Heart left ventricle (tissue), 16 donors: ENCODE data around the gene ANK2. TPM values are rescaled to one million over a fixed set of nuclear protein-coding genes. Genes with fewer than 3 reads are reported as not detected.
A peak's percentile ranks its signal among the peaks of the same experiment; 100 is the strongest.

Source experiments
- ATAC-seq, 4 donors: fragments of 200-7000 bp; cut with Tn5 transposase; one replicate each; pipeline ENCODE4 v1.9.1; 2020 to 2022; ENCODE audit warnings: moderate library complexity in 4 of 4, mild to moderate bottlenecking in 3 of 4, moderate number of reproducible peaks in 1 of 4
- DNase-seq, 5 donors: peaks; one replicate each; pipeline ENCODE4 v3.0.0-alpha.2; 2020
- H3K27ac ChIP-seq, 12 donors: fragments of 200-600 bp; sonication (generic) in 4 of 12; one replicate each; pipeline versions ENCODE4 v1.5.0 to v1.8.0; 2016 to 2022; ENCODE audit warnings: mild to moderate bottlenecking in 2 of 12
- H3K27me3 ChIP-seq, 9 donors: fragments of 200-600 bp; sonication (generic) in 2 of 9; one replicate each; pipeline versions ENCODE4 v1.5.1 to v1.8.0; 2016 to 2022; ENCODE audit warnings: mild to moderate bottlenecking in 3 of 9
- H3K36me3 ChIP-seq, 9 donors: fragments of 200-600 bp; sonication (generic) in 2 of 9; one replicate each; pipeline versions ENCODE4 v1.5.0 to v1.8.0; 2018 to 2022; ENCODE audit warnings: mild to moderate bottlenecking in 2 of 9
- H3K4me1 ChIP-seq, 12 donors: fragments of 200-600 bp; sonication (generic) in 4 of 12; one replicate each; pipeline versions ENCODE4 v1.5.0 to v1.8.0; 2016 to 2022; ENCODE audit warnings: mild to moderate bottlenecking in 3 of 12
- H3K4me3 ChIP-seq, 12 donors: fragments of 200-600 bp; sonication (generic) in 4 of 12; one replicate each; pipeline versions ENCODE4 v1.5.0 to v1.8.0; 2017 to 2022; ENCODE audit warnings: mild to moderate bottlenecking in 9 of 12, moderate library complexity in 4 of 12
- H3K9me3 ChIP-seq, 12 donors: fragments of 200-600 bp; sonication (generic) in 4 of 12; one replicate each; pipeline versions ENCODE4 v1.5.0 to v1.8.0; 2016 to 2022; ENCODE audit warnings: mild to moderate bottlenecking in 1 of 12
- CTCF ChIP-seq, 12 donors: fragments of 200-600 bp; sonication (generic) in 4 of 12; IDR thresholded peaks; one replicate each; pipeline versions ENCODE4 v1.5.0 to v1.8.0; 2018 to 2022; ENCODE audit warnings: antibody characterized with exemption in 12 of 12, mild to moderate bottlenecking in 5 of 12
- POLR2A ChIP-seq, 2 donors: fragments of 450-650 bp; IDR thresholded peaks; one replicate each; pipeline ENCODE4 v1.6.1; 2017; ENCODE audit warnings: antibody characterized with exemption in 2 of 2, mild to moderate bottlenecking in 2 of 2, moderate library complexity in 2 of 2
- WGBS, 4 donors: extraction: QIAGEN DNeasy Blood & Tissue Kit in 2 of 4; methylation state at CpG; one replicate each; pipeline versions ENCODE4 v1.1.5 to v1.1.7; 2013 to 2018; 5-methylcytosine and 5-hydroxymethylcytosine counted together
- intact Hi-C, 10 donors: fragments of 100-400 bp; cut with DNase I; formaldehyde crosslinking; loops; one replicate each; pipeline versions ENCODE4 v1.11.1 to v1.14.2; 2022
- polyA plus RNA-seq, 2 donors: library from polyadenylated mRNA; stranded (reverse); fragments of 200-250 nt; gene quantifications; one replicate each; pipeline ENCODE4 v1.2.3, GENCODE V29; 2013
- total RNA-seq, 9 donors: library from RNA; depleted of rRNA in 2 of 9; stranded (reverse); fragments of >200 nt in 2 of 9; fragmentation: NEBNext Ultra II Directional in 3 of 9; extraction: Animal tissue kit (Norgen Biotek cat#: 25700) in 3 of 9; gene quantifications; one replicate each; pipeline versions ENCODE4 v1.1.0 to v1.2.4, GENCODE V29; 2016 to 2023
- donor health status: ischemic (EF 13 %, LVEDD 7.1; RV severe dilation, severe dysfunction).
- donor health status: healthy with polysubstance abuse.
- donor health status: DM: no; HTN: yes; CAD: no.
- donor health status: DM: no; HTN: no; CAD: no.
- donor health status: ischemic (EF 25% LVEDD 6.9; RV normal size, moderate dysfunction).
- donor health status: ischemic (EF 25% LVEDD 5.7; RV mildly dilated, moderate dysfunction).
- donor health status: healthy.
- donor health status: DM: yes; HTN: yes; CAD: no.
- donor health status: ischemic (EF 35%, LVEDD 5.7; RV mildly dilated, moderate dysfunction).
- donor health status: nonischemic (EF 11% LVEDD 7.7; RV severe dilation, severe dysfunction).
- donor health status: DM: yes; HTN: yes; CAD: no.
- donor health status: PGD.
- donor health status: ischemic (EF 29% LVEDD 5.4; RV normal size, mild dysfunction).
- donor health status: nonischemic (EF 23%, LVEDD 6.1; RV moderate dilation, normal function).

The ANK2 gene
- total and polyA plus RNA-seq, 11 donors: 30.7 to 351 (median 267) TPM

- H3K4me1 ChIP-seq: peaks cover 0 to 19% (median 7%) of the 10 kb centered on the region in 12 donors
- no peaks in the 10 kb centered on the region for H3K27me3 ChIP-seq
- peaks cover 0 to 1% (median 0%) of the 10 kb centered on the region in 9 donors for H3K36me3 ChIP-seq
- H3K27ac ChIP-seq: no peak overlapping the region
- H3K4me3 ChIP-seq: no peak overlapping the region
- no peaks in the 10 kb centered on the region for H3K9me3 ChIP-seq
- DNase-seq: peak in 4 of 5 donors; percentile 36 to 59 (median 50)
- TF ChIP-seq POLR2A (IDR thresholded peaks at IDR 0.05): no peak
- peak in 3 of 4 donors; percentile 49 to 65 (median 56) for ATAC-seq
- WGBS, 4 donors: 24 to 34% (median 28%) methylated on average over 1 of the region's 1 CpG
- intact Hi-C loops: no loop called here
These were observed 253.9 kb downstream of the ANK2 start for GRCh38 chr4:113303315-113303714.

DNA sequence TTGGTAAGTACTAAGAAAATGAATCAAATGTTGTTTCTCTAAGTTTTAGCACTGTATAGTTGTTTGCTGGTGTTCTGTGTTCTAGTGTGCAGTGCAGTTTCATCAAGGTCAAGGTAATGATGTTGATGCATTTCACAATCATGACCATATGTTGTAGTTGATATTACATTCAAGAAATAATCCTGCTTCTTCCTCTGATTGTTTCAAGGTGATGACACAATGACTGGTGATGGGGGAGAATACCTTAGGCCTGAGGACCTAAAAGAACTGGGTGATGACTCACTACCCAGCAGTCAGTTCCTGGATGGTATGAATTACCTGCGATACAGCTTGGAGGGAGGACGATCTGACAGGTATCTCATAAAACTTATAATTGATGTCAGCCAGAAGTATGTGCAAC is 261.6 kb downstream of the ANK2 start:
- 67 to 89% (median 83%) methylated on average over 2 of the region's 2 CpGs for WGBS, 4 donors
- Histone ChIP-seq H3K4me1 (no peaks in the 10 kb centered on the region), H3K4me3 (no peak overlapping the region), H3K27me3 (no peaks in the 10 kb centered on the region), H3K9me3 (no peaks in the 10 kb centered on the region), H3K36me3 (peaks cover 0 to 46% (median 6%) of the 10 kb centered on the region in 9 donors), H3K27ac (no peak overlapping the region)
- ATAC-seq (no peak), DNase-seq (no peak)
- TF ChIP-seq CTCF (IDR thresholded peaks at IDR 0.05) (no peak), POLR2A (IDR thresholded peaks at IDR 0.05) (no peak)
- intact Hi-C loops: no loop called here

DNA sequence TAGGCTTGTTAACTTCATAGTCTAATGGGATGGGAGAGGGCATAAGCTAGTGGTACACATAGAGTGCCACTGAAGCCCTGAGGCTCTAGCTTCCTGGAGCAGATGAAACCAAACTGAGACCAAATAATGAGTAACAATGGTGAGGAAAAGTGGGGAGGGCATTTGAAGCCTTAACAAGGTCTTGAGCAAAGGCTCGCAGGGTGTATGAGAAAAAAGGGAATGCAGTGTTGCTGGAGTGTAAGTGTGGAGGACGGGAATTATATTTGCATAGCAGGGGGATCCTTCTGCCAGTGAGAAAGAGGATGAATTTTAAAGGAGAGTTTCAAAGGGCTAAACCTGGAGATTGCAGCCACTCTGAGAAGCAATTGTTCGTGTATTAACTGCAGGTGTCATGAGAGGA is 263.1 kb downstream of the ANK2 start:
- no peaks in the 10 kb centered on the region for H3K9me3 ChIP-seq
- H3K4me3 ChIP-seq: no peak overlapping the region
- intact Hi-C loops: no loop called here
- peaks cover 0 to 10% (median 0%) of the 10 kb centered on the region in 12 donors for H3K4me1 ChIP-seq
- H3K27me3 ChIP-seq: no peaks in the 10 kb centered on the region
- H3K36me3 ChIP-seq: peaks cover 0 to 50% (median 10%) of the 10 kb centered on the region in 9 donors
- no peak for ATAC-seq
- WGBS, 4 donors: 89 to 95% (median 91%) methylated on average over 3 of the region's 3 CpGs
- DNase-seq: no peak
- H3K27ac ChIP-seq: no peak overlapping the region
- TF ChIP-seq POLR2A (IDR thresholded peaks at IDR 0.05) (no peak), CTCF (IDR thresholded peaks at IDR 0.05) (no peak)

DNA sequence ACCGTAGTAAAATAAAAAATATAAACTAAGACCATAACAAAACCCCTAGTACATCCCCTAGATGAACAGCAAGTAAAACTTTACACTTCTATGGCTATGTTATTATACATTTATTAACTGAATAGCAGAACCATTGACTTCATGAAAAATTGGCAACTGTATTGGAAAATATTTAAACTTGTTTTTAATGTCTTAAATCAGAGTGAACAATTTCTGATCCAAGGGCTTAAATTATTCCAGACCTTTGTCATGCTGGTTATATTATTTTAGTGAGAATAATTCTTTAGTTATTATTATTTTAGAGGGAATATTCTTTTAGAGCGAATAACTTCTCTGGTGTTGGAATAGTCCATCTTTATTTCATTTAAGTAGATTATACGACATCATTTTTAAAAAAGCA is 265.0 kb downstream of the ANK2 start:
- TF ChIP-seq POLR2A (IDR thresholded peaks at IDR 0.05) (no peak), CTCF (IDR thresholded peaks at IDR 0.05) (no peak)
- Histone ChIP-seq H3K27ac (no peak overlapping the region), H3K4me3 (no peak overlapping the region), H3K4me1 (peaks cover 0 to 10% (median 0%) of the 10 kb centered on the region in 12 donors), H3K9me3 (no peaks in the 10 kb centered on the region), H3K27me3 (no peaks in the 10 kb centered on the region), H3K36me3 (peaks cover 0 to 69% (median 16%) of the 10 kb centered on the region in 9 donors)
- no peak for ATAC-seq
- intact Hi-C loops: no loop called here
- WGBS, 4 donors: 97% methylated on average over 3 of the region's 3 CpGs
- DNase-seq: no peak

- no peak for TF ChIP-seq CTCF (IDR thresholded peaks at IDR 0.05)
- no peak for TF ChIP-seq POLR2A (IDR thresholded peaks at IDR 0.05)
- DNase-seq (no peak), ATAC-seq (peak in 1 of 4 donors; percentile 39)
- Histone ChIP-seq H3K4me1 (peaks cover 0 to 10% (median 0%) of the 10 kb centered on the region in 12 donors), H3K36me3 (peaks cover 0 to 77% (median 10%) of the 10 kb centered on the region in 9 donors), H3K4me3 (no peak overlapping the region), H3K27me3 (no peaks in the 10 kb centered on the region), H3K9me3 (no peaks in the 10 kb centered on the region), H3K27ac (peak overlapping the region in 1 of 12 donors; percentile 31)
- intact Hi-C loops: no loop called here
- 39 to 55% (median 44%) methylated on average over 4 of the region's 4 CpGs for WGBS, 4 donors
These were observed 267.4 kb downstream of the ANK2 start for GRCh38 chr4:113316879-113317278.
